Progenitor cell of endocrine pancreas (in vitro differentiated cells): Measurements from ENCODE around the gene UBE2U. TPM values are rescaled to one million over a fixed set of nuclear protein-coding genes. Genes with fewer than 3 reads are reported as not detected.
A peak's percentile ranks its signal among the peaks of the same experiment; 100 is the strongest.

Experiments
- DNase-seq: peaks from one replicate; pipeline ENCODE4 v3.0.0; 2021; ENCODE audit warnings: low spot score; ENCODE audit not compliant: unreplicated experiment
- H3K27ac Mint-ChIP-seq: 2 replicates; pipeline ENCODE4 v1.8.0; 2021; ENCODE audit warnings: mild to moderate bottlenecking, moderate library complexity, mixed read lengths
- H3K27me3 Mint-ChIP-seq: 2 replicates; pipeline ENCODE4 v1.8.0; 2021; ENCODE audit warnings: mixed read lengths
- H3K36me3 Mint-ChIP-seq: 2 replicates; pipeline ENCODE4 v1.8.0; 2022; ENCODE audit warnings: mixed read lengths; ENCODE audit not compliant: insufficient read depth
- H3K4me1 Mint-ChIP-seq: 2 replicates; pipeline ENCODE4 v1.8.0; 2021; ENCODE audit warnings: low read depth, mixed read lengths
- H3K4me3 Mint-ChIP-seq: 2 replicates; pipeline ENCODE4 v1.8.0; 2021; ENCODE audit warnings: low read depth, mild to moderate bottlenecking, moderate library complexity, mixed read lengths
- H3K9me3 Mint-ChIP-seq: 2 replicates; pipeline ENCODE4 v1.8.0; 2021; ENCODE audit warnings: low read depth, mixed read lengths
- CTCF ChIP-seq: fragments of 200-600 bp; sonication (generic); IDR thresholded peaks from one replicate; pipeline ENCODE4 v1.5.0; 2021; ENCODE audit warnings: antibody characterized with exemption, mild to moderate bottlenecking; ENCODE audit not compliant: unreplicated experiment
- total RNA-seq: library from RNA; stranded (reverse); gene quantifications from 2 replicates; pipeline ENCODE4 v1.2.1, GENCODE V29; 2021

The UBE2U gene
- total RNA-seq, 1 donor from 2014 or later: not detected

- H3K36me3 Mint-ChIP-seq: peaks cover 49% of the 10 kb centered on the region
- H3K27ac Mint-ChIP-seq: no peak overlapping the region
- H3K9me3 Mint-ChIP-seq: no peaks in the 10 kb centered on the region
Measured at GRCh38 chr1:64163431-64163830, 40.0 kb upstream of the UBE2U start.

GRCh38 chr1:64163970-64164369 is 39.5 kb upstream of the UBE2U start:
- peaks cover 51% of the 10 kb centered on the region for H3K36me3 Mint-ChIP-seq
- TF ChIP-seq CTCF: peak; percentile 36
- peaks cover 9% of the 10 kb centered on the region for H3K4me1 Mint-ChIP-seq
- H3K4me3 Mint-ChIP-seq: no peak overlapping the region
- no peaks in the 10 kb centered on the region for H3K27me3 Mint-ChIP-seq
- no peaks in the 10 kb centered on the region for H3K9me3 Mint-ChIP-seq
- DNase-seq: no peak
- H3K27ac Mint-ChIP-seq: no peak overlapping the region

More at GRCh38 chr1:64163431-64163830, 40.0 kb upstream of the UBE2U start:
- H3K4me3 Mint-ChIP-seq: no peak overlapping the region
- no peak for DNase-seq
- TF ChIP-seq CTCF: no peak
- no peaks in the 10 kb centered on the region for H3K27me3 Mint-ChIP-seq
- H3K4me1 Mint-ChIP-seq: peaks cover 9% of the 10 kb centered on the region

- peaks cover 4% of the 10 kb centered on the region for H3K4me1 Mint-ChIP-seq
- no peaks in the 10 kb centered on the region for H3K27me3 Mint-ChIP-seq
- no peak overlapping the region for H3K4me3 Mint-ChIP-seq
- no peak for TF ChIP-seq CTCF
- DNase-seq: no peak
- peaks cover 5% of the 10 kb centered on the region for H3K9me3 Mint-ChIP-seq
- H3K27ac Mint-ChIP-seq: no peak overlapping the region
- peaks cover 63% of the 10 kb centered on the region for H3K36me3 Mint-ChIP-seq
Measured at GRCh38 chr1:64166629-64167028, 36.8 kb upstream of the UBE2U start.

GRCh38 chr1:64167176-64167575 is 36.2 kb upstream of the UBE2U start:
- no peak for DNase-seq
- peaks cover 5% of the 10 kb centered on the region for H3K9me3 Mint-ChIP-seq
- H3K36me3 Mint-ChIP-seq: peaks cover 65% of the 10 kb centered on the region
- no peak for TF ChIP-seq CTCF
- no peaks in the 10 kb centered on the region for H3K27me3 Mint-ChIP-seq
- H3K27ac Mint-ChIP-seq: no peak overlapping the region
- peaks cover 7% of the 10 kb centered on the region for H3K4me1 Mint-ChIP-seq
- H3K4me3 Mint-ChIP-seq: no peak overlapping the region

GRCh38 chr1:64171246-64171645 is 32.2 kb upstream of the UBE2U start:
- H3K4me3 Mint-ChIP-seq: no peak overlapping the region
- peaks cover 9% of the 10 kb centered on the region for H3K4me1 Mint-ChIP-seq
- DNase-seq: no peak
- no peak for TF ChIP-seq CTCF
- peaks cover 54% of the 10 kb centered on the region for H3K36me3 Mint-ChIP-seq
- H3K27ac Mint-ChIP-seq: no peak overlapping the region
- no peaks in the 10 kb centered on the region for H3K27me3 Mint-ChIP-seq
- peaks cover 5% of the 10 kb centered on the region for H3K9me3 Mint-ChIP-seq
